Measurements from ENCODE around the gene CLTRN. TPM values are rescaled to one million over a fixed set of nuclear protein-coding genes. Genes with fewer than 3 reads are reported as not detected.
"Not testable (repeated sequence)": the region's sequence is repeated elsewhere in the genome, so short reads cannot be mapped to it uniquely, and the experiment has no call there.

The CLTRN gene
- polyA plus RNA-seq (ENCODE audit: insufficient read length): 0.83 TPM

- no peak for DNase-seq
These were observed at the start of gene CLTRN for GRCh38 chrX:15664487-15665444. Gene CLTRN (minus strand): TSS chrX:15664805. CDS start chrX:15664775, 30 bp downstream.

GRCh38 chrX:15704273-15704672, 39.7 kb upstream of the CLTRN start:
- not testable (repeated sequence) for DNase-seq

- not testable (repeated sequence) for DNase-seq
These were observed 39.2 kb upstream of the CLTRN start for GRCh38 chrX:15703809-15704208.

- no peak for DNase-seq
These were observed 38.1 kb upstream of the CLTRN start for GRCh38 chrX:15702488-15703371.

- DNase-seq: no peak
These were observed 31.9 kb upstream of the CLTRN start for GRCh38 chrX:15696516-15696915.

- no peak for DNase-seq
These were observed 30.4 kb upstream of the CLTRN start for GRCh38 chrX:15694941-15695451.

GRCh38 chrX:15686818-15687685, 22.4 kb upstream of the CLTRN start:
- DNase-seq: peak; percentile 21

- DNase-seq: no peak
These were observed 18.6 kb upstream of the CLTRN start for GRCh38 chrX:15683193-15683592.

GRCh38 chrX:15681433-15681832, 16.8 kb upstream of the CLTRN start:
- no peak for DNase-seq

- no peak for DNase-seq
These were observed 15.8 kb upstream of the CLTRN start for GRCh38 chrX:15680401-15680800.

GRCh38 chrX:15679246-15679645, 14.6 kb upstream of the CLTRN start:
- DNase-seq: no peak

- no peak for DNase-seq
These were observed 13.7 kb upstream of the CLTRN start for GRCh38 chrX:15678339-15678738.

- DNase-seq: no peak
These were observed 12.3 kb upstream of the CLTRN start for GRCh38 chrX:15676886-15677285.

- DNase-seq: peak; percentile 89
These were observed 10.9 kb upstream of the CLTRN start for GRCh38 chrX:15675490-15675921.

GRCh38 chrX:15674841-15675489, 10.4 kb upstream of the CLTRN start:
- DNase-seq: peak; percentile 90

- no peak for DNase-seq
These were observed 9.9 kb upstream of the CLTRN start for GRCh38 chrX:15674514-15674840.

- DNase-seq: no peak
These were observed 9.4 kb upstream of the CLTRN start for GRCh38 chrX:15673970-15674369.

- DNase-seq: no peak
These were observed 8.3 kb upstream of the CLTRN start for GRCh38 chrX:15672881-15673280.

GRCh38 chrX:15663439-15663838, 1.2 kb downstream of the CLTRN start:
- DNase-seq: no peak

GRCh38 chrX:15654804-15655203, 9.8 kb downstream of the CLTRN start:
- DNase-seq: not testable (repeated sequence)

GRCh38 chrX:15653961-15654360, 10.6 kb downstream of the CLTRN start:
- no peak for DNase-seq

All from hindlimb muscle (tissue), 1 donor.